Glutamatergic neuron (in vitro differentiated cells): ENCODE results near the gene SLC2A3. TPM values are rescaled to one million over a fixed set of nuclear protein-coding genes. Genes with fewer than 3 reads are reported as not detected.
"Not testable (repeated sequence)": the region's sequence is repeated elsewhere in the genome, so short reads cannot be mapped to it uniquely, and the experiment has no call there.

Experiments
- DNase-seq: peaks from one replicate; pipeline ENCODE4 v3.0.0; 2022
- H3K27ac Mint-ChIP-seq: one replicate; pipeline ENCODE4 v1.8.0; 2020; ENCODE audit warnings: mild to moderate bottlenecking, mixed read lengths, inconsistent platforms; ENCODE audit not compliant: unreplicated experiment
- H3K27me3 Mint-ChIP-seq: one replicate; pipeline ENCODE4 v1.8.0; 2020; ENCODE audit warnings: mild to moderate bottlenecking, moderate library complexity, mixed read lengths, inconsistent platforms; ENCODE audit not compliant: unreplicated experiment
- H3K36me3 Mint-ChIP-seq: one replicate; pipeline ENCODE4 v1.8.0; 2020; ENCODE audit warnings: mild to moderate bottlenecking, mixed read lengths, inconsistent platforms; ENCODE audit not compliant: unreplicated experiment
- H3K4me1 Mint-ChIP-seq: one replicate; pipeline ENCODE4 v1.8.0; 2020; ENCODE audit warnings: mild to moderate bottlenecking, low read depth, mixed read lengths, inconsistent platforms; ENCODE audit not compliant: unreplicated experiment
- H3K4me3 Mint-ChIP-seq: one replicate; pipeline ENCODE4 v1.8.0; 2020; ENCODE audit warnings: mild to moderate bottlenecking, mixed read lengths, inconsistent platforms; ENCODE audit not compliant: unreplicated experiment
- H3K9me3 Mint-ChIP-seq: one replicate; pipeline ENCODE4 v1.8.0; 2020; ENCODE audit warnings: mild to moderate bottlenecking, moderate library complexity, mixed read lengths, inconsistent platforms; ENCODE audit not compliant: unreplicated experiment
- total RNA-seq: library from RNA; stranded (reverse); fragmentation: NEBNext Ultra II Directional; extraction: Animal tissue kit (Norgen Biotek cat#: 25700); gene quantifications from one replicate; pipeline ENCODE4 v1.2.1, GENCODE V29; 2021; ENCODE audit not compliant: unreplicated experiment
- TF ChIP-seq, protein P1 (sequence below): fragments of 200-600 bp; sonication (generic); IDR thresholded peaks from one replicate; pipeline ENCODE4 v1.5.0; 2021; ENCODE audit not compliant: partially characterized antibody, unreplicated experiment

SLC2A3 gene
- total RNA-seq, 1 donor from 2014 or later = 291 TPM

DNA sequence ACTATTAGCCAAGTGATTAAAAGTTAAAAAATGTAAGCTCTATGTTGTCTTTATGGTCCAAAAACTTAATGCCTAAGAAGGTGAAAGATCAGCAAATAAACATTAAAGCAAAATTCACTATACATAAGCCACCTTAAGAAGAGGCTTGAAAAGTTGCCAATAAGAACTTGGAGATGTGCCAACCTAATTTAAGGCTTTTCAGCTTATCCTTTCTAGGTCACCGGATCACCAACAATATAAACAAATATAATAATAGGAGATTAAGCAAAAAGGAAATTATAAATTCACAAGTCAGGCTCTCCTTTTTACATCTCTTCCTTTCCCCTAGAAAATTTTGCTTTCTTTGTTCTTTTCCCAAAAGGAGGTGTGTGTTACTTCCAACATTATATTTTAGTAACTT is 30.9 kb downstream of the SLC2A3 start:
- Mint-ChIP-seq H3K4me3 (no peak overlapping the region), H3K4me1 (peaks cover 2% of the 10 kb centered on the region), H3K27me3 (peaks cover 2% of the 10 kb centered on the region), H3K36me3 (peaks cover 3% of the 10 kb centered on the region), H3K27ac (no peak overlapping the region), H3K9me3 (no peaks in the 10 kb centered on the region)
- TF ChIP-seq, protein P1, sequence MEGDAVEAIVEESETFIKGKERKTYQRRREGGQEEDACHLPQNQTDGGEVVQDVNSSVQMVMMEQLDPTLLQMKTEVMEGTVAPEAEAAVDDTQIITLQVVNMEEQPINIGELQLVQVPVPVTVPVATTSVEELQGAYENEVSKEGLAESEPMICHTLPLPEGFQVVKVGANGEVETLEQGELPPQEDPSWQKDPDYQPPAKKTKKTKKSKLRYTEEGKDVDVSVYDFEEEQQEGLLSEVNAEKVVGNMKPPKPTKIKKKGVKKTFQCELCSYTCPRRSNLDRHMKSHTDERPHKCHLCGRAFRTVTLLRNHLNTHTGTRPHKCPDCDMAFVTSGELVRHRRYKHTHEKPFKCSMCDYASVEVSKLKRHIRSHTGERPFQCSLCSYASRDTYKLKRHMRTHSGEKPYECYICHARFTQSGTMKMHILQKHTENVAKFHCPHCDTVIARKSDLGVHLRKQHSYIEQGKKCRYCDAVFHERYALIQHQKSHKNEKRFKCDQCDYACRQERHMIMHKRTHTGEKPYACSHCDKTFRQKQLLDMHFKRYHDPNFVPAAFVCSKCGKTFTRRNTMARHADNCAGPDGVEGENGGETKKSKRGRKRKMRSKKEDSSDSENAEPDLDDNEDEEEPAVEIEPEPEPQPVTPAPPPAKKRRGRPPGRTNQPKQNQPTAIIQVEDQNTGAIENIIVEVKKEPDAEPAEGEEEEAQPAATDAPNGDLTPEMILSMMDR = no peak
- no peak for DNase-seq

GRCh38 chr12:7902416-7902815 is 33.6 kb downstream of the SLC2A3 start:
- H3K27me3 Mint-ChIP-seq, H3K4me1 Mint-ChIP-seq, H3K9me3 Mint-ChIP-seq, H3K4me3 Mint-ChIP-seq, H3K27ac Mint-ChIP-seq, DNase-seq, H3K36me3 Mint-ChIP-seq: not testable (repeated sequence)

DNA sequence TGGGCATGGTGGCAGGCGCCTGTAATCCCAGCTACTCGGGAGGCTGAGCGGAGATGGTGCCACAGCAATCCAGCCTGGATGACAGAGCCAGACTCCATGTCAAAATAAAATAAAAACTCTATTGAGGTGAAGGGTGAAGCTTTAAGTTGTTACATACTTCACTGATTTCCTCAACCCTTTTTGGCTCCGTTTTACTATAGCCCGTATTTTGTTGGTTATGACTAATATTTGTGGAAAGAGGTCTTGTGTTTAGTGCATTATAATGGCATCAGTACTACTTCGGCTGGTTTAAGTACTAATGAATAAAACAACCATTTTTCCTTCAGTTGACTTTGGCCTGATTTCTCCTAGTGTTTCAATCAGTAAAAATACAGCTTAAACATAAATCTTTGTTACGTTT is 36.2 kb downstream of the SLC2A3 start:
- DNase-seq = no peak
- Mint-ChIP-seq H3K9me3 (no peaks in the 10 kb centered on the region), H3K4me1 (no peaks in the 10 kb centered on the region), H3K36me3 (peaks cover 3% of the 10 kb centered on the region), H3K27me3 (no peaks in the 10 kb centered on the region), H3K27ac (no peak overlapping the region), H3K4me3 (no peak overlapping the region)
- TF ChIP-seq, protein P1 = no peak

GRCh38 chr12:7896726-7897125 is 39.3 kb downstream of the SLC2A3 start:
- DNase-seq, H3K9me3 Mint-ChIP-seq, H3K27ac Mint-ChIP-seq, H3K36me3 Mint-ChIP-seq, H3K4me1 Mint-ChIP-seq, H3K27me3 Mint-ChIP-seq, H3K4me3 Mint-ChIP-seq: not testable (repeated sequence)

- TF ChIP-seq, protein P1 = no peak
- Mint-ChIP-seq H3K36me3 (no peaks in the 10 kb centered on the region), H3K4me3 (no peak overlapping the region), H3K27me3 (peaks cover 3% of the 10 kb centered on the region), H3K27ac (no peak overlapping the region), H3K9me3 (no peaks in the 10 kb centered on the region), H3K4me1 (peaks cover 2% of the 10 kb centered on the region)
- DNase-seq = no peak
Measured at GRCh38 chr12:7892186-7892980, 43.6 kb downstream of the SLC2A3 start.

GRCh38 chr12:7884689-7885088 is 51.3 kb downstream of the SLC2A3 start:
- no peak overlapping the region for H3K27ac Mint-ChIP-seq
- H3K4me1 Mint-ChIP-seq = no peaks in the 10 kb centered on the region
- H3K4me3 Mint-ChIP-seq = no peak overlapping the region
- TF ChIP-seq, protein P1 = no peak
- DNase-seq = no peak
- H3K27me3 Mint-ChIP-seq = no peaks in the 10 kb centered on the region
- H3K36me3 Mint-ChIP-seq = no peaks in the 10 kb centered on the region
- no peaks in the 10 kb centered on the region for H3K9me3 Mint-ChIP-seq

GRCh38 chr12:7881736-7882120 is 54.3 kb downstream of the SLC2A3 start:
- H3K9me3 Mint-ChIP-seq, H3K4me1 Mint-ChIP-seq, H3K4me3 Mint-ChIP-seq, H3K36me3 Mint-ChIP-seq, H3K27ac Mint-ChIP-seq, H3K27me3 Mint-ChIP-seq, DNase-seq: not testable (repeated sequence)

GRCh38 chr12:7880952-7881735 is 54.8 kb downstream of the SLC2A3 start:
- not testable (repeated sequence) for H3K27ac Mint-ChIP-seq, H3K4me3 Mint-ChIP-seq, H3K9me3 Mint-ChIP-seq, H3K4me1 Mint-ChIP-seq, H3K36me3 Mint-ChIP-seq, DNase-seq, H3K27me3 Mint-ChIP-seq
